Osteoblast (primary cell): ENCODE data around the gene PAOX. TPM values are rescaled to one million over a fixed set of nuclear protein-coding genes. Genes with fewer than 3 reads are reported as not detected.

Experiments used
- DNase-seq: peaks from one replicate; pipeline ENCODE4 v3.0.0; 2011; ENCODE audit warnings: low spot score, mixed read lengths; ENCODE audit not compliant: insufficient read length; ENCODE audit errors: missing footprints
- H2AFZ ChIP-seq: 2 replicates; pipeline ENCODE4 v1.6.0; 2011; ENCODE audit warnings: mild to moderate bottlenecking, low read length
- H3K27ac ChIP-seq: 2 replicates; pipeline ENCODE4 v1.5.1; 2011; ENCODE audit warnings: mild to moderate bottlenecking, low read depth, low read length, moderate library complexity
- H3K27me3 ChIP-seq: 2 replicates; pipeline ENCODE4 v1.6.0; 2012; ENCODE audit warnings: mild to moderate bottlenecking, control low read depth, inconsistent platforms, low read length, moderate library complexity; ENCODE audit not compliant: insufficient read depth
- H3K36me3 ChIP-seq: 2 replicates; pipeline ENCODE4 v1.5.1; 2011; ENCODE audit warnings: mild to moderate bottlenecking, low read length, control low read depth, moderate library complexity; ENCODE audit not compliant: insufficient read depth
- H3K4me1 ChIP-seq: 2 replicates; pipeline ENCODE4 v1.5.1; 2011; ENCODE audit warnings: mild to moderate bottlenecking, low read length, control low read depth, moderate library complexity; ENCODE audit not compliant: insufficient read depth
- H3K4me2 ChIP-seq: 2 replicates; pipeline ENCODE4 v1.6.0; 2011; ENCODE audit warnings: mild to moderate bottlenecking, low read length; ENCODE audit not compliant: insufficient read depth
- H3K4me3 ChIP-seq: fragments of 200-600 bp; sonication (generic); 3 replicates; pipeline ENCODE4 v1.5.1; 2012; ENCODE audit warnings: mild to moderate bottlenecking, low read length, inconsistent platforms; ENCODE audit not compliant: insufficient read depth
- H3K79me2 ChIP-seq: 2 replicates; pipeline ENCODE4 v1.6.0; 2012; ENCODE audit warnings: mild to moderate bottlenecking, low read length, control low read depth, inconsistent platforms; ENCODE audit not compliant: insufficient read depth
- H3K9me3 ChIP-seq: 2 replicates; pipeline ENCODE4 v1.5.1; 2011; ENCODE audit warnings: low read depth, low read length, control low read depth
- H4K20me1 ChIP-seq: 2 replicates; pipeline ENCODE4 v1.6.0; 2012; ENCODE audit warnings: mild to moderate bottlenecking, low read length, control low read depth; ENCODE audit not compliant: insufficient read depth
- CTCF ChIP-seq: IDR thresholded peaks from 2 replicates; pipeline ENCODE4 v1.5.1; 2011; ENCODE audit warnings: mild to moderate bottlenecking, low read depth, low read length, moderate library complexity; ENCODE audit errors: extremely low read depth
- total RNA-seq: library from RNA; depleted of rRNA; stranded (reverse); fragments of >200 nt; gene quantifications from 2 replicates; pipeline ENCODE4 v1.2.3, GENCODE V29; 2012

Gene PAOX
- total RNA-seq, 1 donor: 7.6 TPM

GRCh38 chr10:133396035-133396624, 17.1 kb downstream of the PAOX start:
- no peak overlapping the region for H3K4me2 ChIP-seq
- H3K27me3 ChIP-seq: no peaks in the 10 kb centered on the region
- peaks cover 5% of the 10 kb centered on the region for H4K20me1 ChIP-seq
- peaks cover 61% of the 10 kb centered on the region for H3K79me2 ChIP-seq
- no peak overlapping the region for H3K4me3 ChIP-seq
- TF ChIP-seq CTCF: no peak
- DNase-seq: no peak
- peaks cover 4% of the 10 kb centered on the region for H3K4me1 ChIP-seq
- H3K27ac ChIP-seq: no peak overlapping the region
- H2AFZ ChIP-seq: no peak overlapping the region
- peaks cover 50% of the 10 kb centered on the region for H3K36me3 ChIP-seq
- no peaks in the 10 kb centered on the region for H3K9me3 ChIP-seq

GRCh38 chr10:133397938-133398337, 18.9 kb downstream of the PAOX start:
- H3K4me3 ChIP-seq: no peak overlapping the region
- H4K20me1 ChIP-seq: peaks cover 5% of the 10 kb centered on the region
- peaks cover 4% of the 10 kb centered on the region for H3K4me1 ChIP-seq
- no peaks in the 10 kb centered on the region for H3K9me3 ChIP-seq
- H3K79me2 ChIP-seq: peaks cover 66% of the 10 kb centered on the region
- H3K4me2 ChIP-seq: no peak overlapping the region
- H3K27ac ChIP-seq: no peak overlapping the region
- peaks cover 67% of the 10 kb centered on the region for H3K36me3 ChIP-seq
- no peak overlapping the region for H2AFZ ChIP-seq
- no peak for TF ChIP-seq CTCF
- no peak for DNase-seq
- H3K27me3 ChIP-seq: no peaks in the 10 kb centered on the region

- Histone ChIP-seq H3K4me3 (no peak overlapping the region), H4K20me1 (peaks cover 5% of the 10 kb centered on the region), H3K27me3 (no peaks in the 10 kb centered on the region), H3K4me1 (no peaks in the 10 kb centered on the region), H3K79me2 (peaks cover 67% of the 10 kb centered on the region), H3K27ac (no peak overlapping the region), H2AFZ (no peak overlapping the region), H3K9me3 (no peaks in the 10 kb centered on the region), H3K4me2 (no peak overlapping the region), H3K36me3 (peaks cover 76% of the 10 kb centered on the region)
- TF ChIP-seq CTCF: no peak
- no peak for DNase-seq
Measured at GRCh38 chr10:133399123-133399601, 20.1 kb downstream of the PAOX start.

- DNase-seq: no peak
- Histone ChIP-seq H4K20me1 (peaks cover 8% of the 10 kb centered on the region), H3K4me3 (no peak overlapping the region), H3K27me3 (no peaks in the 10 kb centered on the region), H3K4me2 (no peak overlapping the region), H3K9me3 (no peaks in the 10 kb centered on the region), H3K79me2 (peaks cover 58% of the 10 kb centered on the region), H3K4me1 (peaks cover 12% of the 10 kb centered on the region), H2AFZ (no peak overlapping the region), H3K27ac (no peak overlapping the region), H3K36me3 (peaks cover 72% of the 10 kb centered on the region)
- no peak for TF ChIP-seq CTCF
Measured at GRCh38 chr10:133400624-133401424, 21.8 kb downstream of the PAOX start.
